HEK293T (cell line): ENCODE data around the gene YWHAB.

Source experiments
- BHLHE40 ChIP-seq: fragments of 450-650 bp; IDR thresholded peaks from 2 replicates; pipeline ENCODE4 v1.6.1; 2016; ENCODE audit warnings: mild to moderate bottlenecking, moderate library complexity, borderline replicate concordance
- ELF4 ChIP-seq: fragments of 450-650 bp; IDR thresholded peaks from 2 replicates; pipeline ENCODE4 v1.6.1; 2017; ENCODE audit warnings: antibody characterized with exemption
- FOXA1 ChIP-seq: fragments of 450-650 bp; IDR thresholded peaks from 2 replicates; pipeline ENCODE4 v1.6.1; 2016; ENCODE audit warnings: mild to moderate bottlenecking
- FOXK2 ChIP-seq: fragments of 450-650 bp; IDR thresholded peaks from 2 replicates; pipeline ENCODE4 v1.6.1; 2016; ENCODE audit warnings: mild to moderate bottlenecking
- FOXM1 ChIP-seq: fragments of 450-650 bp; IDR thresholded peaks from 2 replicates; pipeline ENCODE4 v1.6.1; 2017; ENCODE audit warnings: mild to moderate bottlenecking, borderline replicate concordance
- NFRKB ChIP-seq: fragments of 450-650 bp; IDR thresholded peaks from 2 replicates; pipeline ENCODE4 v1.6.1; 2016; ENCODE audit warnings: mild to moderate bottlenecking, moderate library complexity
- PKNOX1 ChIP-seq: fragments of 450-650 bp; IDR thresholded peaks from 2 replicates; pipeline ENCODE4 v1.6.1; 2016
- ZNF384 ChIP-seq: fragments of 450-650 bp; IDR thresholded peaks from 2 replicates; pipeline ENCODE4 v1.6.1; 2016

GRCh38 chr20:44884907-44885391 lies 556 bp upstream of the YWHAB start:
- TF ChIP-seq FOXM1 (no peak), ELF4 (no peak), FOXA1 (no peak), PKNOX1 (no peak), ZNF384 (no peak), FOXK2 (no peak), BHLHE40 (no peak), NFRKB (no peak)
